ENCODE data around the gene RFTN1. TPM values are rescaled to one million over a fixed set of nuclear protein-coding genes. Genes with fewer than 3 reads are reported as not detected.

The RFTN1 gene
- total RNA-seq, 2 experiments from 2014 or later, result 55.7 to 56.4 TPM

DNA sequence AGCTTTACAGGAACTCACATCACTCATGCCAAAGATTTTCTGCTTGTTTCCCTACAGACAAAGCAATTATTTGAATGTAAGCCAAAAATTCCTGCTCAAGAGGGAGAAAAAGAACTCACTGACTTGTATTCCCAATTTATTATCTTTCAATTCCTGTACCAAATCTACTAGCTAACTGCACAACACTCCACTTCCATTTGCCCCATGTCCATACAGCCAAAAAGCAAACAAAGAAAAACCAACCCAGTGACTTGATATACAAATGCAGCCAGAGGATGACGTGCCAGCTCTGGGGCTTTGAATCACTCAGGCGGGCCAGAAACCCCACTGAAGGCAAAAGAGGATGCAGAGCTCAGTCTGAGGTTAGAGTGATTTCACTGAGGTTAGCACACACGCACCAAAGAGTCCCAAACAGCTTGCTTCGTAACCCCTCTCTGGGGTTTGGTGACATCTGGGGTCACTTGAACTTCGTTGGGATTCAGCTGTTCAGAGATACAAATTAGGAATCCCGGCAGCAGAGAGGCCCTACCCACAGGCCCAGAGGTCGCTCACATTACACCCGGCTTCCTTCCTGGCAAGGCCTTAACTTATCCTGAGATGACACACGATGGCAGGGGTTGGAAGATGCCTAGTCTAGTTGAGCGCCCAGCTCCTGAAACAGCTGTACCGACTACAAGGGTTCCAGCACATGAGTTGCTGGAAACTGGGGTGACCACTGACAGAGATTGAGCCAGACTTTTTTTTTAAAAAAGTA, 1.6 kb downstream of the RFTN1 start:
- Histone ChIP-seq H3K4me1 (ENCODE audit: insufficient read depth, low read length) (peaks cover 72% of the 10 kb centered on the region), H3K27ac (ENCODE audit: low read depth in 1 of 2, low read length in 2 of 2) (peak overlapping the region; percentile 46 to 85), H3K36me3 (ENCODE audit: insufficient read depth, low read length) (no peaks in the 10 kb centered on the region), H3K27me3 (ENCODE audit: control insufficient read depth in 1 of 2, insufficient read depth in 2 of 2, low read length in 2 of 2) (no peaks in the 10 kb centered on the region), H3K4me3 (ENCODE audit: low read length) (peak overlapping the region; percentile 92), H3K9me3 (ENCODE audit: control insufficient read depth in 1 of 2, insufficient read depth in 1 of 2, low read length in 2 of 2) (no peaks in the 10 kb centered on the region)
- peaks cover 84% of the 10 kb centered on the region for H3K4me1 Mint-ChIP-seq (ENCODE audit: low read depth)
- DNase-seq (peak; percentile 57 to 93 (median 68)), ATAC-seq (ENCODE audit: poor library complexity) (peak; percentile 83)
- H3K9me3 Mint-ChIP-seq, result no peaks in the 10 kb centered on the region
- ChIA-PET POLR2A (interaction anchor here (0.6 to 2.7 kb wide), 27 partner anchors 9 to 1306 kb away, joined by 3 to 37 read pairs (median 4); partner anchors contain the start of genes CAPN7, DPH3 and OXNAD1), CTCF (interaction anchor here (0.8 to 2.1 kb wide), 19 partner anchors 14 to 247 kb away, joined by 3 to 8 read pairs (median 4); partner anchors contain the start of genes DPH3 and OXNAD1)
- intact Hi-C loops (cut with DNase I, micrococcal nuclease), result loop anchor here (1.0 to 2.0 kb wide), 7 partner anchors 25 to 221 kb away; no protein-coding TSS in a partner anchor
- H3K36me3 Mint-ChIP-seq (ENCODE audit: low read depth), result peaks cover 18% of the 10 kb centered on the region
- no peaks in the 10 kb centered on the region for H3K27me3 Mint-ChIP-seq
- peak overlapping the region; percentile 89 for H3K27ac Mint-ChIP-seq
- TF ChIP-seq, protein P1, sequence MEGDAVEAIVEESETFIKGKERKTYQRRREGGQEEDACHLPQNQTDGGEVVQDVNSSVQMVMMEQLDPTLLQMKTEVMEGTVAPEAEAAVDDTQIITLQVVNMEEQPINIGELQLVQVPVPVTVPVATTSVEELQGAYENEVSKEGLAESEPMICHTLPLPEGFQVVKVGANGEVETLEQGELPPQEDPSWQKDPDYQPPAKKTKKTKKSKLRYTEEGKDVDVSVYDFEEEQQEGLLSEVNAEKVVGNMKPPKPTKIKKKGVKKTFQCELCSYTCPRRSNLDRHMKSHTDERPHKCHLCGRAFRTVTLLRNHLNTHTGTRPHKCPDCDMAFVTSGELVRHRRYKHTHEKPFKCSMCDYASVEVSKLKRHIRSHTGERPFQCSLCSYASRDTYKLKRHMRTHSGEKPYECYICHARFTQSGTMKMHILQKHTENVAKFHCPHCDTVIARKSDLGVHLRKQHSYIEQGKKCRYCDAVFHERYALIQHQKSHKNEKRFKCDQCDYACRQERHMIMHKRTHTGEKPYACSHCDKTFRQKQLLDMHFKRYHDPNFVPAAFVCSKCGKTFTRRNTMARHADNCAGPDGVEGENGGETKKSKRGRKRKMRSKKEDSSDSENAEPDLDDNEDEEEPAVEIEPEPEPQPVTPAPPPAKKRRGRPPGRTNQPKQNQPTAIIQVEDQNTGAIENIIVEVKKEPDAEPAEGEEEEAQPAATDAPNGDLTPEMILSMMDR (IDR thresholded peaks at IDR 0.05), result no peak
- H3K4me3 Mint-ChIP-seq, result peak overlapping the region; percentile 91

DNA sequence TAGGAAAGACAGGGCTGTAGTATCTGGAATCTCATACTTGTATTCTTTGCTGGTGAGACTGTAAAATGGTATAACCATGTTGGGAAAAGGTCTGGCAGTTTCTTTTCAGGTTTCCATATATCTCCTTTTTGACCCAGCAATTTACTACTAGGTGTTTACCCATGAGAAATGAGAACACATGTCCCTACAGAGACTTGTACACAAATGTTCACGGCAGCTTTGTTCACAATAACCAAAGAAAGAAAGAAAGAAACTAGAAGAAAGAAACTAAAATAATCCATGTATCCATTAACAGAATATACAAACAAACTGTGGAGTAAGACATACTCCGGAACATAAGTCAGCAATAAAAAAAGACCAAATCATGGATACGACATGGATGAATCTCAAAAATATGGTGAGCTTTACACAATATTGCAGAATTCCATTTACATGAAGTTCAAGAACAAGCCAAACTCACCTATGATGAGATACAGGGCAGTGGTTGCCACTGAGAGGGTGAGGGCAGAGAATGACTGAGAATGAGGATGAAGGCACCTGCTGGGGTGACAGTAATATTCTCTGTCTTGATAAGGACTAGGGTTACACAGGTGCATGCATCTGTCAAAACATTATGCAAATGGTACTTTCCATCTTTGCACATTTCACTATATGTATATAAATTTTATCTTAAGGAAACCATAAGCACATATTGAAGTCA, 2.7 kb downstream of the RFTN1 start:
- CTCF ChIA-PET, result interaction anchor here (1.2 to 1.7 kb wide), 3 partner anchors 27 to 210 kb away, joined by 3 to 5 read pairs (median 3); no protein-coding TSS in a partner anchor

More for the DNA sequence above, 2.7 kb downstream of the RFTN1 start:
- POLR2A ChIA-PET, result interaction anchor here (1.0 to 2.7 kb wide), 9 partner anchors 10 to 226 kb away, joined by 3 to 37 read pairs (median 6); no protein-coding TSS in a partner anchor
- ATAC-seq (ENCODE audit: poor library complexity) (no peak), DNase-seq (peak in 2 of 14 experiments; percentile 42 to 45)
- H3K9me3 Mint-ChIP-seq, result no peaks in the 10 kb centered on the region
- H3K27ac Mint-ChIP-seq, result peak overlapping the region; percentile 89
- intact Hi-C loops (cut with DNase I, micrococcal nuclease), result loop anchor here in 1 of 2 experiments (2.0 kb wide), 1 partner anchor 24 kb away; no protein-coding TSS in a partner anchor
- Histone ChIP-seq H3K27ac (ENCODE audit: low read depth in 1 of 2, low read length in 2 of 2) (peak overlapping the region; percentile 46 to 85), H3K4me1 (ENCODE audit: insufficient read depth, low read length) (peaks cover 61% of the 10 kb centered on the region), H3K4me3 (ENCODE audit: low read length) (no peak overlapping the region), H3K9me3 (ENCODE audit: control insufficient read depth in 1 of 2, insufficient read depth in 1 of 2, low read length in 2 of 2) (no peaks in the 10 kb centered on the region), H3K36me3 (ENCODE audit: insufficient read depth, low read length) (peaks cover 5% of the 10 kb centered on the region), H3K27me3 (ENCODE audit: control insufficient read depth in 1 of 2, insufficient read depth in 2 of 2, low read length in 2 of 2) (no peaks in the 10 kb centered on the region)
- no peaks in the 10 kb centered on the region for H3K27me3 Mint-ChIP-seq
- peaks cover 82% of the 10 kb centered on the region for H3K4me1 Mint-ChIP-seq (ENCODE audit: low read depth)
- H3K4me3 Mint-ChIP-seq, result peak overlapping the region; percentile 91
- TF ChIP-seq, protein P1 (IDR thresholded peaks at IDR 0.05), result no peak
- H3K36me3 Mint-ChIP-seq (ENCODE audit: low read depth), result peaks cover 25% of the 10 kb centered on the region

Data from CD4-positive, alpha-beta T cell (primary cell).